HG02588 (cell line): ENCODE results near the gene CISH.
A peak's percentile ranks its signal among the peaks of the same experiment; 100 is the strongest.

Experiments used
- ATAC-seq: cut with Tn5 transposase; IDR thresholded peaks from one replicate; pipeline ENCODE4 v1.9.1; 2021; ENCODE audit warnings: mild to moderate bottlenecking, moderate library complexity; ENCODE audit not compliant: unreplicated experiment

Gene CISH

DNA sequence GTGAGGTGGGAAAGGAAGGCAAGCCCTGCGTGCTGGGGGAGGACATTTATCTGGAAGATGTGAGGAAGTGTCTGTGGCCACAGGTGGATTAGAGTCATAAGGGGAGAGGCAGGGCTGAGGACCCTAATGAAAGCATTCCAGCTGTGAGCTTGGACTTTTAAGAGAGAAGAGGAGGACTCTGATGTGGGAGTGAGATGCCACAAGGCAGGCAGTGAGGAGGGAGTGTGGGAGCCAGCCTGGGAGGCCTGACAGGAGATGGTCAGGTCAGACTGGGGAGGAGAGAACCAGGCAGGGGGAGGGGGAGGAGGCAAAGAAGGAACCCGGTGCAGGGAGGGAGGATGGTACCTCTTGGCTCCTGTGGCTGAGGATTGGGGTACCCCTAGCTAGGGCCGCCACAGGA lies 26.4 kb upstream of the CISH start:
- no peak for ATAC-seq

- ATAC-seq = no peak
Measured at GRCh38 chr3:50637011-50637410, 25.4 kb upstream of the CISH start.

DNA sequence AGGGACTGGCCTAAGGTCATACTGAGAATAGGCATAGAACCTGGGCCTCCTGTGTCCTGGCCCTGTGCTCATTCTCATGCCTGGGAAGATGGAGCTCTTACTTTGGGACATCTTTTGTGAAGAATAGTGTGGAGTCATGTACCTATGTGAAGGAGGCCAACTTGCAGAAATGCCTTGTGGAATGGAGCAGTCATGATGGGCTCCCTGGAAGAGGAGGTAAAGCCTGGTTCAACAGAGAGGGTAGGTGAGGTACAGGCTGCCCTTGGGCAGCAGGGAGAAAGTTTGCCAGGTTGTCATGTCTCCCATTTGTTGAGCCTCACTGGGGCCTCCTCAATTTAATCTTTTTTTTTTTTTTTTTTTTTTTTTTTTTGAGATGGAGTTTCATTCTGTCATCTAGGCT lies 23.5 kb upstream of the CISH start:
- ATAC-seq = no peak

- ATAC-seq = no peak
Measured at GRCh38 chr3:50633230-50633790, 21.7 kb upstream of the CISH start.

DNA sequence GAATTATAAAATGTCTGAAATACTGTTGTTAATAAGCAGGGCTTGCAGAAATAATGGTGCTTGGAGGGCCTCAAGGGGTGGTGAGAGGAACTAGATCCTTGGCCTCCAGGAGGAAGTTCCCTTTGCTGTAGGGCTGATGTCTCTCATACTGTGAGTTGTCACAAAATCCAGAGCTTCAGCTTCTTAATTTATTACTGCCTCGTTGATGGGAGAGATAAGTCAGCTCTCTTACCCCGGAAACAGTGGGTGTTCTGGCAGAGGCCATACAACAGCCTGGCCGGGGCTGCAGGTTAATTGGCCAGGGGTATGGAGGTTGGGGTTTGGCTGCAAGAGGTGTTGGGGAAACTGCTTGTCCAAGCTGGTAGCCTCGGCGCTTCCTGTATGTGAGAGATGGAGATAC lies 20.9 kb upstream of the CISH start:
- no peak for ATAC-seq

- no peak for ATAC-seq
Measured at GRCh38 chr3:50630877-50631276, 19.3 kb upstream of the CISH start.

- no peak for ATAC-seq
Measured at GRCh38 chr3:50630394-50630793, 18.8 kb upstream of the CISH start.

GRCh38 chr3:50628601-50629000 lies 17.0 kb upstream of the CISH start:
- ATAC-seq = no peak

- ATAC-seq = no peak
Measured at GRCh38 chr3:50627407-50628051, 16.0 kb upstream of the CISH start.

GRCh38 chr3:50626401-50626800 lies 14.8 kb upstream of the CISH start:
- no peak for ATAC-seq

DNA sequence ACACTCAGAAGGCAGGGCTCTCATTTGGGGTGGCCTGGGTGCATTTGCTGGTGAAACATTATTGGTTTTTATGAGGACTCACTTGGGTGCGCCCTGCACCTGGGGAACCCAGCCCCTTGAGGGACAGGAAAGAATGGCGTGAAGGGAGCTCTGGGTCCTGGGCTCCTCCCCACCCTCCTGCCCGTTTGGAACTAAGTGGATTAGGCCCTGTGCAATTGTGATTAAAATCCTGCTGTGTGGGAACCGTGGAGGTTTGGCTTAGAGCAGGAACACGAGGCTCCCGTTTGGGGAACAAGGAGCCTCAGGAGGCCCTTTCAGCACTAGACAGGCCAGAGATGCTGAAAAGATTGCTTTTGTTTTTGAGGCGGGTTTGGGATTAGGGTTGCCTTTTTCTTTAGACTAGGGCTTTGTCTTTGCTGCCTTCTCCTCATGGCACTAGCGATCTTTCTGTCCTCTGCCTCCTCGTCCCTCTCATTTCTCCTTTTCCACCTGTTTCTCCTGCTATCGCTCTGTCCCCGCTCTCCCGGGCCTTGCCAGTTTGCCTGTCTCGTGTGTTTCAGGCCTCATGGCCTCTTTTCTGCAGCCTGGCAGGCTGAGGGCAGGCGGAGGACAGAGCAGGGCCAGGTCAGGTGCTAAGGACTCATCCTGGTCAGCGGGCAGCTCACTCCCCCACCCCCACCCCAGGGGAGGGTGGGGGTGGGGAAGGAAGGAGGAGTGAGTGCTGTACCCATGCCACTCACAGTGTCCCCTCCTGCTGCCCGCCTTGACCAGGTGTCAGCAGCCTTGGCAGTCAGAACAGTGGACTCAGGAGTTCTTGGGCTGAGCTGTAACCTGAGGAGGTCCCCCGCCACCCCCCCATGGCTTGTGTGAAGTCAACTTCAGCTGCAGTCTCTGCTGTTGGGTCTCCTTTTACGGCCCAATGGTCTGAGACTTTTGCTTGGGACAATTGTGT lies 13.9 kb upstream of the CISH start:
- no peak for ATAC-seq

- ATAC-seq = no peak
Measured at GRCh38 chr3:50624634-50625033, 13.1 kb upstream of the CISH start.

- no peak for ATAC-seq
Measured at GRCh38 chr3:50623840-50624474, 12.4 kb upstream of the CISH start.

DNA sequence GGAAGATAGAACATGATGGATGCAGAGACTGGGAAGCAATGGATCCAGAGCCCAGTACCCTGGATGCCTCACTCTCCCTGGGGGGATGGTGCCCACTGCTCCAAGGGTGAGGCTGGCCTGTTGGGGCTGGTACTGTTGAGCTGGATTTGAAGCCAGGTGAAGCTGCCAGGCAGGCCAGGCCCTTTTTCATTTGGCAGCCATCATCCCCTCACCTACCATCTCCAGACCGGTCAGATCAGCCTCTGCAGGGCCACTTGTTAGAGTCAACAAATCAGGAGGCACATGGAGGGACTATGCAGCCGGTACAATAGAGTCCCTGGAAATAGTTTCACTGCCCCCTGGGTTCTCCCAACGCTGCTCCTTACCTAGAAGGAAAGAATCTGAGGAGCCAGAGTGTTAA lies 11.3 kb upstream of the CISH start:
- no peak for ATAC-seq

DNA sequence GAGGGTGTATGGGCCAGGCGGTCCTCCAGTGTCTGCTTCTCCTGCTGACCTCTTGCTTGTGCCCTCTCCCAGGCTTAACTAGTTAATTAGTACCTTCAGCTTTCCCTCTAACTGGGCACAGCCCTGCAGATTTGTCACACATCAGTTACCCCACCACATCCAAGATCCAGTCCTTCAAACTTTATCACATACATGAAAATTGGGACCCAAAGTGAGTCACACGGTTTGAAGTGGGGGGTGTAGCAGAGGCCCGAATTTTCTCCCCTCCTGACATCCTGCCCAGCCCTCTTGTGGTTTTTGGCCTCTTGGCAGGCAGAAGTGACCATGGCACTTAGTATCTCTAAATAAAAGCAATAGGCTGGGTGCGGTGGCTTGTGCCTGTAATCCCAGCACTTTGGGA lies 9.2 kb upstream of the CISH start:
- ATAC-seq = no peak

DNA sequence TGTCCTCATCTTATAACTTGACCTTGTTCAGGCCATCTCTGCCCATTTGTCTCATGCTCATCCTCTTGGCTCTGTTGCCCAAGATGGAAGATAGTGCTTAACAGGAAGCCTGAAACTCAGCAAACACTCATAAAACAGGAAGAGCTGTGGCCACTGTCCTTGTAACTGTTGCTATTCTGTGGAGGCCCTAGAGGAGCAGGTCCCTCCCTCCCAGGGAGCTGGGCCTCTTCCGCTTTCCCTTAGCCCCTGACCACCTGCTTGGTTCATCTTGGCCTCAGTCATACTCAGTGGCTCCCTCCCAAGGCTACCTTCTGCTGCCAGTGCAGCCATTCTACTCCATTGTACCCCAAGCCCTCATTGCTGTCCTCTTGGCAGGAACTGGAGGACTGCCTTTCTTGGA lies 8.8 kb upstream of the CISH start:
- no peak for ATAC-seq

- ATAC-seq = no peak
Measured at GRCh38 chr3:50617911-50618481, 6.4 kb upstream of the CISH start.

GRCh38 chr3:50617096-50617791 lies 5.7 kb upstream of the CISH start, which contains the start of gene MAPKAPK3:
Gene MAPKAPK3, plus strand, starts transcription at chr3:50617151. Its CDS starts 415 bp downstream, at chr3:50617566.
- ATAC-seq = peak; percentile 10

DNA sequence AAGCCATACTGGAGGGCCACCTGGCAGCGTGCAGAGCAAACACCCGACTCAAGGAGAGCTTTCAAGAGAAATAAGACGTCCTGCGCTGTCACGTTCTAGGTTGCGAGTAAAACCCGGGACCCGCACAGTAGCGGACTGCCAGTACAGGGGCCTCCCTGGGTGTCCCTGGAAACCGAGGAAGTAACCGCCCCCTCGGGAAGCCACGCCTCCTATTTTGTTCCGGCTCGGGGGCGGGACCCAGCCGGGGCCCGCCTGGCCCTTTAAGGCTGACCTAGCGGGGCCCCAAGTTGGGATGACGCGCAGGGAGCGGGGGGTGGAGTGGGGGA lies 5.2 kb upstream of the CISH start:
- ATAC-seq = peak; percentile 66

DNA sequence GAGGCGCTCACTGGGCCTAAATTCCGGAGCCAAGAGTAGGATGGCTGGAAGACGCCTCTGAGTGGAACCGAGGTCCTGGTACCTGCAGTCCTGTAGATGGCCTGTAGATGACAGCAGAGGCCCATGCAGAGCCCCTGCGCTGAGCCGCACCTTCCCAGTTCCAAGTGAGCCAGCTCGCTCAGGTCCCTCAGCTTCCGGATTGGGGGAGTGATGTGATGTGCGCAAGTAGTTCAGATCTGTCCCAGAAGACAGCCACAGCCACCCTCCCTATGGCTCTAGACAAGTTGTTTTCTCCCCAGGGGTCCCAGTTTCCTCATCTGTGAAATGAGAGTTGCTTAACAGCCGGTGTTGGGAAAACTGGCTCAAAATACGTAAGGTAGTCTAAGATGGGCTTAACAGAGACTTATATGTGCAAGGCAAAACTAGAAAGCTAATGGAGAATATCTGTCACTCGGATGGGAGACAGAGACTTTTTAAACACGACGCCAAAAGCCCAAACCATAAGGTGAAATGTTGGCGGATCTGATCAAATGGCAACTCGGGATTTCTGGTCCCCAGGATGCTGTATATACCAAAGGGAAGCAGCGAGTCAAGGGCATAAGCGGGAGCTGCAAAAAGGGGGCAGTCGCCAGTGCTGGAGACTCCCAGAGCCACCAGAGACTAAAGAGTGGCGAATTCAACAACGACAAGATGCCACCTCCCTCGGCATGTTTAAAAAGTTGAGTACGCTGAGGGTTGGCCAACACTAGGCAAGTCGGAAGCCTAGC lies 4.6 kb upstream of the CISH start:
- ATAC-seq = peak; percentile 33
